KBM-7 (cell line): ENCODE results near the gene EGFL8.
"Not testable (repeated sequence)": the region's sequence is repeated elsewhere in the genome, so short reads cannot be mapped to it uniquely, and the experiment has no call there.

Source experiments
- DNase-seq: peaks from one replicate; pipeline ENCODE4 v3.0.0-alpha.2; 2015
- in situ Hi-C: fragments of 300-500 bp; cut with MboI; formaldehyde crosslinking; loops from 2 replicates; pipeline ENCODE4 v1.14.3; 2020; ENCODE audit warnings: low sequenced_read_pairs, low pct_unique_long_range_greater_than_20kb, mixed read lengths

The EGFL8 gene

GRCh38 chr6:32140420-32141046, 23.9 kb upstream of the EGFL8 start:
- in situ Hi-C loops: no loop called here

DNA sequence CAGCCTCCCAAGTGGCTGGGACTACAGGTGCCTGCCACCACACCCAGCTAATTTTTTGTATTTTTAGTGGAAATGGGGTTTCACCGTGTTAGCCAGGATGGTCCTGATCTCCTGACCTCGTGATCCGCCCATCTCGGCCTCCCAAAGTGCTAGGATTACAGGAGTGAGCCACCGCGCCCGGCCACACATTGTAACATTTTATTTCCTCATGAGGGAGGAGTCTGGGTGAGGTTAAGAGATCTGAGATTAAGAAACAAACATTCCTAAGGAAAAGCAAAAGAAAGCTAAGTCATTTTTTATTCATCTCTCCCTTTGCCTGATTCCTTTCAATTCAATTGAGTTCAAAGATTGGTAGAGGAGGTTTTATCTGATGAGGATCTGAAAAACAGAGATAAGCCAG, 20.2 kb upstream of the EGFL8 start:
- DNase-seq, in situ Hi-C loops: not testable (repeated sequence)

More at GRCh38 chr6:32140420-32141046, 23.9 kb upstream of the EGFL8 start:
- DNase-seq: no peak

DNA sequence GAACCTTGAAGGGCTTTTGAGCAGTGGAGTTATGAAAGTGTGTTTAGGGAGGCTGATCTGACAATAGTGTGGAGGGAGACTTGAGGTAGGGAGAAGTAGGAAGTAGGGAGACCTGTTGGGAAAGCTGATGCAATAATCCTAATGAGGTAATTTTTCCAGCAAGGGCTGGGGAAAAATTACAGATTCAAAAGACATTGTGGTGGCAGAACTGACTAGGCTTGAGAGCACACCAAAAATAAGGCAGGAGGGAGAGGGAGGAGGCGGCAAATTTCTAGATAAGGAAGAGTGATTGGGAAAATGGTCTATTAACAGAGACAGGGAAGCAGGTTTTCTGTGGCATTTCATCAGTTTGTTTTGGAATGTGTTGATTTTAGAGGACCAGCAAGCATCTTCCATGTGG, 18.1 kb upstream of the EGFL8 start:
- DNase-seq: no peak
- in situ Hi-C loops: no loop called here

GRCh38 chr6:32146687-32147086, 17.7 kb upstream of the EGFL8 start:
- no peak for DNase-seq
- in situ Hi-C loops: no loop called here

GRCh38 chr6:32147401-32148132, 16.8 kb upstream of the EGFL8 start:
- in situ Hi-C loops: no loop called here

DNA sequence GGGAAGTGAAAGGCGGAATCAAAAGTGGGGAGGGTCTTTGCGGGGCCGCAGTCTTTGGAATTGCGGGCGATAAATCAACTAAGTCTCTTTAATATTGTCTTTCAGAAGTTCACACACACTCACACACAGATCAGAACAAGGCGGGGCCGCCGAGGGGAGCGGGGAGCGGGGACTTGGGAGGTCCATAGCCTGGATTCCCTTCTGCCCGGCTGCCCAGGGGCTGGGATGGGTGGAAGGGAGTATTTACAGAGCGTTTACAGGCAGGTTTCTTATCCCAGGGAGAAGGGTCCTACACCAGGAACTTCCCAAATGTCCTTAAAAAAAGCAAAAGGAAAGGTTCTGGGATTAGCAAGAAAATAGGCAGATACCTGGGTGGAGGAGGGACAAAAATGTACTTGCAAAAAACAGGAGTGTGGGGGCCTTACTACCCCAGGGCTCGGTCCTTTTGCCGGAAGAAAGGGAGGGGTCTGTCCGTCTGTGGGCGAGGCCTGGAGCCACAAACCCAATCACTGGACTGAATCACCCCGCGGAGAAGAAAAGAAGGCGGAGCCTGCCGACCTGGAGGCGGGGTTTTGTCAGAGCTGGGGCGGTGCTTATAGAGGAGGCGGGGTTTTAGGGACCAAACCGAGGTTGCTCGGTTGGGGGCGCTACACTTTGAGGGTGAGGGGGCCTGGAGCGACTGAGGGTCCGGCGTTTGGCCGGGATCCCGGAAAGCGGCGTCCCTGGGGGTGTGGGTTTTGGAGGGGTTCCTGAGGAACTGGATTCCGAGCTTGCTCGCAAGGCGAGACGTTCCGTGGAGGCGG, 15.9 kb upstream of the EGFL8 start:
- DNase-seq: no peak
- in situ Hi-C loops: no loop called here

More at GRCh38 chr6:32147401-32148132, 16.8 kb upstream of the EGFL8 start:
- DNase-seq: no peak

DNA sequence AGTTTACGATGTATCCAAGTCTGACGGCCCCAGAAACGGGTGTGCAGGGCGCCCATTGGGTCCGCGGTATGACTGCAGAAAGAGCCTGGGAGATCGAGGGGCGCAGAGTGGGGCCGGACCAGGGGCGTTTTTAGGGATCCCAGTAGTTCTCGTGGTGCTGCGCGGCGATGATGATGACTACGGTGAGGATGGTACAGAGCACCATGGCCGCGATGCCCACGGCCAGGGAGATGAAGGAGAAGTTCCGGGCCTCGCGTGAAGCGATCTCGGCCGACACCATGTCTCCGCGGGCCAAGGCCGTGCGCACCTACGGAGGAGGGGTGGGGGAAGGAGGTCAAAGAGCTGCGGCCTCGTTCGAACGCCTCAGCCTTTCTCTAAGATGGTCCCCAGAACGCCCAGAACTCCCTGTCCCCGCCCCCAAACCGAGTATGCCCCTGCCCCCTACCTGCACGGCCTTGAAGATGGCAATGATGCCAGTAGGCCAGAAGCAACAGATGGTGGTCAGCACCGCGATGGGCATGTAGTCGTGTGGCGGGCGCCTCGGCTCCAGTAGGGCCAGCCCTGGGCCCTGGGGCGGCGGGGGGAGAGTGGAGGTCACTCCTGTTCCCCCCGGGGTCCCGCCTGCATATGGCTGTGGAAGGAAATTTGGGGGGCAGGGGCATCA, 15.2 kb upstream of the EGFL8 start:
- DNase-seq: no peak
- in situ Hi-C loops: no loop called here

DNA sequence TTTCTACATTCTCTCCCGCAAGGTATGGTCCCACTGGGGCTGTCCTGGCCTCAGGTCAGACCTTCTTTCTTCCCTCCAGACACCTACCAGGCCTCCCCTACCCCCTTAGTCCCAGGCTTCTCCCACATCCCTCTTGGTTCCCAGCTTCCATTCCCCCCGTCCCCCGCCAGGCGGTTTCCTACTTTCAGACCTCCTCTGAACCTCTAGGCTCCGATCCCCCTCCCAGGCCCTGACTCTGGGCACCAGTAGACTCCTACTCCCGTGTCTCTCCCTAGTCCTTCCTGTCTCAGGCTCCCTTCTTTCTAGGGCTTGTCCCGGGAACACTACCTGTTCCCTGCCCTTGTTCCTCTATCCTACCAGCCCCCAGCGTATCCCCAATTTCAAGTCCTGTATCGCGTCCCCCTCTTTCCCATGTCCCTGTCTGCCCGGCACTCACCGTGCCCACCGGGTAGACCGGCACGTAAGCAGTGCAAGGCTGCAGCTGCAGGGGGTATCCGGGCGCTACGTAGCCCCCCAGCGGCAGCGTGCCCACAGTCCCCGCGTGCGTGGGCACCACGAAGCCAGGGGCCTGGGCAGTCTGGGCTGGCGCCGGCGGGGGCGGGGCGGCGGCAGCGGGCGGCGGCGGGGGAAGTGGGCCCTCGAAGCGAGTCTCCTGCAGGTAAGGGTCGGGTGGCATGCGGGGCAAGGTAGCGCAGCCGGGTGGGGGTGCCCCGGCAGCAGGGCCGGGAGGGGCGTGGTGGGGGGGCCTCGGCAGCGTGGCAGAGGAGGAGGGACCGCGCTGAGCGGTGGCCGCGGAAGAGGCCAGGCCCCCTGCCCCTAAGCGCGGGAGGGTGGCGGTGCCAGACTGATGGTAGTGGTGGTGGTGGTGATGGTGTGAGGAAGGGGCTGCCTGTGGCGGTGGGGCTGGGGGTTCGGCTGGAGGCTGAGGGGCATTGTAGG, 14.2 kb upstream of the EGFL8 start:
- in situ Hi-C loops: no loop called here
- DNase-seq: no peak

GRCh38 chr6:32151181-32151862, 13.1 kb upstream of the EGFL8 start:
- in situ Hi-C loops: no loop called here
- DNase-seq: no peak

DNA sequence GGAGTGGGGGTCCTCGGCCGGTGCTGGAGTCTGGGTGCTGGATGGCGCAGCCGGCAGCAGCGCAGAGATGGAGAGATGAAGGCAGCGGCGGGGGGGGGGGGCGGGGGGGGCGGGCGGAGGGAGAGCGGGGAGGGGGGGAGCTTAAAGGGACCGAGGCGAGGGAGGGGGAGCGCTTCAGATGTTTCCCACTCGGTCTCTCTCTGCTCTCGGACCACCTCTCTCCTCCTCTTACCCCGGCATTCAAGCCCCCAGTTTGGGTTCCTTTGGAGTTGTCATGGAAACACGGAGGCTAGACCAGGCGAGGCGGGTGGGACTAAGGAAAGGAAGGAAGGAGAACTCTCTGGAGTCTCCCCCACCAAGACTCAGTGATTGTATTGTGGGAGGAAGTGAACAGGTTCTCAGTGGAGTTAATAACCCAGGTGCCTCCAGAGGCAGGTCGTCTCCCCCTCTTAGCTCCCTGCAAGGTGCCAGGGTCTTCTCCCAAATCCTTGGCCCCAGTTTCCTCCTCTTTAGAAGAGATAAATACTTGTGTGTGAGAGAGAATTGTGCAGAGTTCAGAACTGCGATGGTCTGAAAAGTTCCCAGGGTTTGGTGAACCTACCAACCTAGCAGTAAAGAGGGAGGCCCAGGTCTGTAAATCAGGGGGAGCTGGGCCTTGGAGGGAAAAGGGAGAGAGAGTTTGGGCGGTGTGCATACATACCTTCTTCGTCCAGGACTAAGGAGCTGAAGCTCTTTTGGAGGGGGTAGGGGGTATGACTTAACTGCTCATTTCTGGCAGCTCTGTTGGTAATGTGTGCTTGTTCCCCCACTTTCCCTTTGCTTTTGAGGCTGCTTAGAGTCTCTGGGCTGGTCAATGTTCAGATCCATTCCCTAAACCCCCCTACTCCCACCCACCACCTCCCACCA, 12.3 kb upstream of the EGFL8 start, which contains the start of gene PRRT1:
TSS of gene PRRT1 (minus strand) at position 77 of the 906 bp plus-strand sequence. CDS start 112 bp downstream, outside the sequence.
- in situ Hi-C loops: no loop called here
- no peak for DNase-seq

DNA sequence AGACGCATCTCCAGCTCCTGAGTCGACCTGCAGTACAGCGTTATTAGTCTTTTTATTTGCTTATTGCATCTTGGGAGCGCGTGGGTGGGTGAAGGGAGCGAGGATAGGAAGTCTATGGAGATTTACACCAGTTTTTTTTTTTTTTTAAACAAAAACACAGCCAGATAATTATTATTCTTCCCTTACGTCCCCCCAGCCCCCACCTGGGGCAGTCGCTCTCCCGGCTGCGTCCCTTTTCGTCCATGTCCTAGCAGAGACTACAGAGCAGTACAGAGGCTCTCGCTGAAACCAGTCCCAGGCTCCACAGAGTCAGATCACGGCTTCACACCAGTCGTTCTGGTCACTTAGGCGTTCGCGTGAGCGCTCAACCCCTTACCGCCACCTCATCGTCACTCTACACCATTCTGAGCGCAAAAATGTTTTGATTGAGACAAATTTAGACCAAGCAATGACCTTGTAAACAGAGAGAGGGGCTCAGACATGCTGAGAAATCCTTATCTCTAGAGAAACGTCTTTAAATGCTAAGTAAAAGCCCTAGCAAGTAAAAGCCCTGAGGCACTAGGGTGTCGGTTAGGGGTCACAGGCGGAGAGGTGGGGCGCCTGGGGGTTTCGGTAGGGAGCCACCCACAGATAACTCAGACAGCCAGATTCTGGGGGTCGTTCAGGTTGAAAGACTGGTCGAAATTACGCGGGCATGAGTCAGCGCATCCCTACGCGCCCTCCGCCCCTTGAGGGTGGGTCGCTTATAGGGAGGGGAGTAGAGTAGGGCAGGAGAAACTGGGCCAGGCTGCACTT, 11.4 kb upstream of the EGFL8 start:
- no peak for DNase-seq
- in situ Hi-C loops: no loop called here

- in situ Hi-C loops: no loop called here
Measured at GRCh38 chr6:32153564-32154513, 10.6 kb upstream of the EGFL8 start, which contains the start of gene PPT2. Gene PPT2 (plus strand): TSS chr6:32154141. CDS start chr6:32154595, 454 bp downstream.

DNA sequence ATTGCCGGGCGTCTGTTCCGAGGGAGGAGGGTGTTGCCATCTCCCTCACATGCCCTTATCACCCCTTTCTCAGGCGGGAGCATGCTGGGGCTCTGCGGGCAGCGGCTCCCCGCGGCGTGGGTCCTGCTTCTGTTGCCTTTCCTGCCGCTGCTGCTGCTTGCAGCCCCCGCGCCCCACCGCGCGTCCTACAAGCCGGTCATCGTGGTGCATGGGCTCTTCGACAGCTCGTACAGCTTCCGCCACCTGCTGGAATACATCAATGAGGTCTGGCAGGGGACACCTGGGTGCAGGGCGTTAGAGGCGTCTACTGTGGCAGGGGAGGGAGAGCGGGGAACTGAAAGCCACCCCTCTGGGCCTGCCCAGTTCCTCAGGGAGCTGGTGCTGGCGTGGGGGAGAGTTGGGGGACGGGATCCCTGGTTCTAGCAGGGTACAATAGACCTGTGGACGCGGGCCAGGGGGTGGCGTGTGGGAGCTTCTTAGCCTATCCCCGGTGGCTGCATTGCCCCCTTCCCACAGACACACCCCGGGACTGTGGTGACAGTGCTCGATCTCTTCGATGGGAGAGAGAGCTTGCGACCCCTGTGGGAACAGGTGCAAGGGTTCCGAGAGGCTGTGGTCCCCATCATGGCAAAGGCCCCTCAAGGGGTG, 9.8 kb upstream of the EGFL8 start:
- DNase-seq: peak; percentile 71
- in situ Hi-C loops: no loop called here

More at GRCh38 chr6:32153564-32154513, 10.6 kb upstream of the EGFL8 start, which contains the start of gene PPT2:
- peak; percentile 91 for DNase-seq

DNA sequence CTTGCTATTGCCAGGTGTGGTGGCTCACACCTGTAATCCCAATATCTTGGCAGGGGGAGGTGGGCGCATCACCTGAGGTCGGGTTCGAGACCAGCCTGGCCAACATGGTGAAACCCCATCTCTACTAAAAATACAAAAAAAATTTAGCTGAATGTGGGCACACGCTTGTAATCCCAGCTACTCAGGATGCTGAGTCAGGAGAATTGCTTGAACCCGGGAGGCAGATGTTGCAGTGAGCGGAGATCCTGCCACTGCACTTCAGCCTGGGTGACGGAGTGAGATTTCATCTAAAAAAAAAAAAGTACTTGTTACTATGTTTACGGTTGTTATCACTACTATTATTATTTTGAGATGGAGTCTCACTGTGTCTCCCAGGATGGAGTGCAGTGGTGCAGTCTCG, 7.5 kb upstream of the EGFL8 start:
- in situ Hi-C loops: no loop called here
- DNase-seq: no peak
